Stimulated activated naive CD8-positive, alpha-beta T cell treated with anti-CD3 and anti-CD28 coated beads, Interleukin-15, Interleukin-2, amounts not matched to agents 100 U/mL and 50 U/mL, for 24 hours (primary cell): ENCODE data around the gene ACAD9.
"Not testable (repeated sequence)": the region's sequence is repeated elsewhere in the genome, so short reads cannot be mapped to it uniquely, and the experiment has no call there.

Experiments used
- ATAC-seq: fragments of 150-1000 bp; cut with Tn5 transposase; one replicate; pipeline ENCODE4 v1.10.0; 2021
- DNase-seq: peaks from one replicate; pipeline ENCODE4 v3.0.0; 2021

Gene ACAD9

DNA sequence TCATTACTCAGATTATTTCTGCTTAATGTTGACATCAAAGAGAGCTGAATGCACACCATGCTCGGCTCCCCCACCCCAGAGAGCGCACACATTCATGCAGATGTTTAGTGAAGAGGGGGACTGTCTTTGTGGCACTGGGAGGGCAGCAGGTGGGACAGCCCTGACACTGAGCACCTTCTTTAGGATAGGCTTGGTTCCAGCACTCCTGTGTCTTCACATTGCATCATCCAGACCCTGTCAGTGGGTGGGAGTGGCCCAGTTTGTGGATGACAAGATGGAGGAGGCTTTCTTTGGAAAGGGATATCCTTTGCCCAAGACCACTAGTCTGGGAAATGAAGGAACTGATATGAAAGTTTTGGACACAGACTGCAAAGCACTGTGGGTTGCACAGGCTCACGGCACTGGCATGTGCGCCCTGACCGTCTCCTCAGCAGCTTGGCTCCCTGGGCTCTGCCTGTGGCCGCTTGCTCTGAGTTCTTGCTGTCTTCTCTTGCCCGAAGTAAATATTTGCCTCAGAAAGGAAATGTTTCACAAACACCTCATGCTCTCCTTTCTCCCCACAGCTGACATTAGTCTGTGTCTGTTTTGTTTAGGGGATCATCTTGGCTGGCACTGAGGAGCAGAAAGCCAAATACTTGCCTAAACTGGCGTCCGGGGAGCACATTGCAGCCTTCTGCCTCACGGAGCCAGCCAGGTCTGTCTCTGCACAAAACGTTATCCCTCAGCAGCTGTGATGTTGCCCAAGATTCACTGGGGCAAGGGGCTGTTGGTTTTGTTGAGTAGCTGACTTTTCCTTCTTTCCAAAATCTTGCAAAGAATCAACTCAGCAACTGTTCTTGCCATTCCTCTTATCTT lies 16.6 kb downstream of the ACAD9 start:
- no peak for ATAC-seq
- no peak for DNase-seq

DNA sequence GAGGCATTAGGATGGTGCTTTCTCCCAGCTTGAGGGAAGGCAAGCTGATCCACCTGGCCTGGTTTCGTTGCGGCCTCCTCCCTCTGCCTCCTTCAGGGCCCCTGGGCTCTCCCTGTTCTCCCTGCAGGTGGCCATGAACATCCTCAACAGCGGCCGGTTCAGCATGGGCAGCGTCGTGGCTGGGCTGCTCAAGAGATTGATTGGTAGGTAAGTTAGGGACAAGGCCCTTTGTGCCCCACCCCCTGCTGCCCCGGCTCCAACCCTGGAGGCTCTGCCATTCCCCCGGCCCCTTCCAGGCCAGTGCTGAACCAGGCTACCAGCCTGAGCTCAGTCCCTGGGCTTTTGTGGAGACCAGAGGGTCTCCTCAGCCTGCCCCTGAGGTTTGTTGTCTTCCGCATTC lies 23.0 kb downstream of the ACAD9 start:
- no peak for DNase-seq
- ATAC-seq: no peak

- no peak for DNase-seq
- ATAC-seq: no peak
These were observed 24.1 kb downstream of the ACAD9 start for GRCh38 chr3:128903501-128903900.

DNA sequence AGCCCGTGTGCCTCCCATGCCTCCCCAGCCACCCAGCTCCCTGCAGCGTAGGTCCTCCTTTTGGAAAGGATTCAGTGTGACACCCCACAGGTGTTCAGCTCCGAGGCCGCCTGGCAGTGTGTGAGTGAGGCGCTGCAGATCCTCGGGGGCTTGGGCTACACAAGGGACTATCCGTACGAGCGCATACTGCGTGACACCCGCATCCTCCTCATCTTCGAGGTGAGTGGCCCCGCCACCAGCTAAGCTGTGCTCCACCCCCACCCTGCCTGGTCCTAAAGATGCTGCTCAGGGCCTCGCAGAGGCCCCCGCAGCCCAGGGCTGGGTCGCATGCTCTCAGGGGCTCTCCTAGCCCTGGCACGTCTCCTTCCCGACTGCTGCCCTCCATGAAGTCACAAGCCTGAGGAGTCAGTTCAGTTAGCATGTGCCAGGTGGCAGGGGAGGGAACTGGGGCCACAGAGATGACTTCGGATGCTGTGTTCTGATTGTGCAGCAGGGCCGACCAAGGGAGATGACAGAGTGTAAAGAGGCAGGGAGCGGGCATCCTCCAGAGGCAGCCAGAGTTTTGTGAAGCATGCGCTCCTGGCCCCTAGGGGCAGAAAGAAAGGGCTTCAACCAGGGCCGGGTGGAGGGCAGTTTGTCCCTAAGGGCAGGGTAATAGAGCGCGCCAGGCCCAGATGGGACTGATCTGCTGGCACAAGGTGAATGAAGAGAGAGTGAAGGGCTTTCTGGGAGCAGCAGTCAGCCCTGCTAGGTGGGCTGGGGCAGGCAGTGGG lies 26.8 kb downstream of the ACAD9 start:
- ATAC-seq: no peak
- no peak for DNase-seq

DNA sequence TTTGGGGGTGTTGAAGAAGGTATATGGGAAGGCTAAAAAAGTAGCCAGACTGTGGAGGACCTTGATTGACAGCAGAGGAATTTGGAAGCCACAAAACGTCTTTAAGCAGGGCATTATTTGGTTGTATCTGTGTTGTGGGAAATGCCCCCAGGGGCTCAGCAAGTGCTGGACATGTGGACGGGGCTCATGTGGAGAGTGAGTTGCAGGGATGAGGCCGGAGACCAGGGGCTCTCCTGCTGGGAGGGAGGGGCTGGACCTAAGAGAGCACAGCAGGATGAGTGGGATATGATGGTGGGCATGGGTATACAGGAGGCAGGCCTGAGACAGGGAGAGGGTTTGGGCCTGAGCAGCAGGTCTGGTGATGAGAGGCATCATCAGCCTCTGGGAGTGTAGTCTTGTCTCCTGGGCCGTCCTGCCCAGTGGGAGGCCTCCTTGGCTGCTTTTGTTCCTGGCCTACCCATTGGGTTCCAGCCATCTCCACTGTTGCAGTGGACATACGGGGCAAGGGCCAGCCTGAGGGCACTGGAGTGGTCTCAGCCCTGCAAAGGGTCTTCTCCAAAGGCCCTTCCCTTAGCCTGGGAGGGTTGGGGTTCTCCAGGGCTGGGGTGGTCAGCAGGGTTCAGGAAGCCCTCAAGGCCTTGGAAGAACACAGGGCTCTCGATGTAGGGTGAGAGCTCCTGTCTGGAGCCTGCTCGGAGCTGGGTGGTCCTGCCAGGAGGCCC lies 27.5 kb downstream of the ACAD9 start:
- no peak for ATAC-seq
- DNase-seq: no peak

DNA sequence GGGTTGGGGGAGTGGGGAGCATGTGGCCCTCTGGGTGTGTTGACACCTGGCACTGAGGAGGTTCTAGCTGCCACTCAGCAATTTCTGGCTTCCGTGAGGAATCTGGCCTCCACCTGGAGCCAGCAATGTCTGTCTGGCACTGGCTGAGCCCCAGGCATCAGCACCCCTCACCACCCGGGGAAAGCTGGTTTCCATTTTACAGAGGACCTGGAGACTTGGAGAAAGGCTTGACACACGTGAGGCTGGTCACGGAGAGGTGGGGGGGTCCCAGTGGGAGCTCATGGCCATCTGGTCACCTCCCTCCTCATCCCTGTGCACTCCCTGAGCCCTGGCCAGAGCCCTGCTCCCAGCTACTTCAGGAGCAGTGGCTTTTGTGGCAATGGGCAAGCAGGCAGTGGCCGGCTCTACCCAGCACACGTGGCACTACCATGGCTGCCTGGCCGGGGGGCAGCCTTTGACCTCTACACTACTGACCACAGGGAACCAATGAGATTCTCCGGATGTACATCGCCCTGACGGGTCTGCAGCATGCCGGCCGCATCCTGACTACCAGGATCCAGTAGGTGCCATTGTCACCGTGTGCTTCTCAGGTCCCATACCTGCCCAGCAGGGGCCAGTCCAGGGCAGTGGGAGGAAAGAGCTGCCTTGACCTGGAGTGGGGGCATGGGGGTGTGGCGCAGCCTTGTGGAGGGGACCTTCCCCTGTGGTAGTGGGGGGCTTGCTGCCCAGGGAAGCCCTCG lies 28.5 kb downstream of the ACAD9 start:
- ATAC-seq (no peak), DNase-seq (no peak)

DNA sequence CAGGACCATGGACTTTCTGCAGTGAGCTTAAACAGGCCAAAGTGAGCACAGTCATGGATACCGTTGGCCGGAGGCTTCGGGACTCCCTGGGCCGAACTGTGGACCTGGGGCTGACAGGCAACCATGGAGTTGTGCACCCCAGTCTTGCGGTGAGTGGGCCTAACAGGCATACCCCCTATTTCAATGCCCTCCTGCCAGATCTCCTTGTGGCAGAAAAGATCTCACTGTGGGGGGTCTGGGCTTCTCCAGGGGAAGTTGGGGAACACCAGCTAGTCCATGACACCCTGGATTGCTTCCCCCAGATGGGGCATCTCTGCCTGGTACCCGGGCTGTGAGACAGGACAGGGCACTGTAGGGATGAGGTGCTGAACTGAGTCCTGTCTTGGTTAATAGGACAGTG lies 29.5 kb downstream of the ACAD9 start:
- no peak for DNase-seq
- no peak for ATAC-seq

GRCh38 chr3:128910006-128910405 lies 30.6 kb downstream of the ACAD9 start:
- no peak for DNase-seq
- no peak for ATAC-seq

DNA sequence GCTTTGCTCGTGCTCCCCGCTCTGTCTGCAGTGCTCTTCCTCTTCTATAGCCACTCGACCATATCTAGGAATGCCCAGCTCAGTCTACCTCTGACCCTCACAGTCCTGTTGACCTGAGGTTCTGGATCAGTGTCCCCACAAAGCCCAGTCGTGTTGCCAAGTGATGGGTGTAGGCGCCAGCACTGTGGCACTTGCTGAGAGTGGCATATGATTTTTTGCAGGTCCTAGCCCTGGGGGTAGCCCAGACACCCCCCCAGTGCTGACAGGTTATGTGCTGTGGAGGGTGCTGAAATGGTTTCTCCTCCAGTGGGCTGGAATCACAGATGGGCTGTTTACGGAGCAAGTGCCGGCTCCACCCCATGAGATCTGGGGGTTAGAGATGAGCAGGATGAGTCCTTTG lies 32.5 kb downstream of the ACAD9 start:
- ATAC-seq (no peak), DNase-seq (no peak)

GRCh38 chr3:128914966-128915645 lies 35.7 kb downstream of the ACAD9 start:
- ATAC-seq: no peak
- no peak for DNase-seq

DNA sequence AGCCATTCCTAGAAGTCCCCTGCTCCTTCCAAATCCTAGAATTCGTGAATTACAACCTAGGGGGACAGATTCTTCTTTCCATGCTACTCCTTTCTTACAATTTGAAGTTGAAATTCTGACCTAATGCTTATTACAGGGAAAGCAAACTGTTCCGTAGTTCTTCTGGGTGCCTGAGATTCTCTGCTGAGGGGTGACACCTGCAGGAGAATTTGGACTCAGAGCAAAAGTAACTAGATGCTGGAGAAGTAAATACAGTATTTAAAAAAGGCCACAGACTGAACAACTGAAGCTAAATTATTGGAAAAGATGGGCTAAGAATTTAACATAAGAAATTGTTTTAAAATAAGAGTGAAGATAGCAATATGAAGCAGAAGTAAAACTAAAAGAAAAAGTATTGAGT lies 37.9 kb downstream of the ACAD9 start:
- DNase-seq (no peak), ATAC-seq (no peak)

GRCh38 chr3:128919988-128920387 lies 40.6 kb downstream of the ACAD9 start:
- ATAC-seq: no peak
- no peak for DNase-seq

- DNase-seq: peak; percentile 68
- ATAC-seq: peak; percentile 97
These were observed 43.5 kb downstream of the ACAD9 start for GRCh38 chr3:128922804-128923459.

DNA sequence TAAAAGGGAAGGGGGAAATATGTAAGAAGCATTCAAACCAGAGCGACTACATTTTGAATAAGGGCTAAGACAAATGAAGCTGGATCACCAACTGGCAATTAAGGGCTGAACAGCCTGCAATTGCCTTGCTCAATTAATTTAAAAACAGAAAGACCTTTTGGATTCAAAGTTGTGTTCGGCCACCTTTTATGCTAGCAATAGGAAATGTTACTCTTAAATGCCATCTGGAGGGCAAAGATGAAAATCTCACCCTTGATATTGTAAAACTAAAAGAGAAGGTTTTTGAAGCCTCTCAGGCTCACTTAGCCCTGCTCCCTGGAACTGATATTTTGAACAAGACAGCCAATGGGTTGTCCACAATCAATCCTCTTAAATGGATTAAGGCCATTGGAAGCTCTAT lies 44.2 kb downstream of the ACAD9 start:
- ATAC-seq (no peak), DNase-seq (no peak)

GRCh38 chr3:128923986-128924385 lies 44.6 kb downstream of the ACAD9 start:
- ATAC-seq, DNase-seq: not testable (repeated sequence)

GRCh38 chr3:128929364-128929763 lies 49.9 kb downstream of the ACAD9 start:
- DNase-seq: no peak
- no peak for ATAC-seq

DNA sequence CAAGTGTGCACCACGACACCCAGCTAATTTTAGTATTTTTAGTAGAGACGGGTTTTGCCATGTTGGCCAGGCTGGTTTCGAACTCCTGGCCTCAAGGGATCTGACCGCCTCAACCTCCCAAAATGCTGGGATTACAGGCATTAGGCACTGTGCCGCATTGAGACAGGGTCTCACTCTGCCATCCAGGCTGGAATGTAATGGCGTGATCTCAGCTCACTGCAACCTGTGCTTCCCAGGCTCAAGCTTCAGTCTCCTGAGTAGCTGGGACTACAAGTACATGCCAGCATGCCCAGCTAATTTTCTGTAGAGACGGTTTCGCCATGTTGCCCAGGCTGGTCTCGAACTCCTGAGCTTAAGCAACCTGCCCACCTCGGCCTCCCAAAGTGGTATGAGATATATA lies 51.6 kb downstream of the ACAD9 start:
- DNase-seq (no peak), ATAC-seq (no peak)

- DNase-seq: no peak
- ATAC-seq: no peak
These were observed 53.2 kb downstream of the ACAD9 start for GRCh38 chr3:128932516-128933212.

DNA sequence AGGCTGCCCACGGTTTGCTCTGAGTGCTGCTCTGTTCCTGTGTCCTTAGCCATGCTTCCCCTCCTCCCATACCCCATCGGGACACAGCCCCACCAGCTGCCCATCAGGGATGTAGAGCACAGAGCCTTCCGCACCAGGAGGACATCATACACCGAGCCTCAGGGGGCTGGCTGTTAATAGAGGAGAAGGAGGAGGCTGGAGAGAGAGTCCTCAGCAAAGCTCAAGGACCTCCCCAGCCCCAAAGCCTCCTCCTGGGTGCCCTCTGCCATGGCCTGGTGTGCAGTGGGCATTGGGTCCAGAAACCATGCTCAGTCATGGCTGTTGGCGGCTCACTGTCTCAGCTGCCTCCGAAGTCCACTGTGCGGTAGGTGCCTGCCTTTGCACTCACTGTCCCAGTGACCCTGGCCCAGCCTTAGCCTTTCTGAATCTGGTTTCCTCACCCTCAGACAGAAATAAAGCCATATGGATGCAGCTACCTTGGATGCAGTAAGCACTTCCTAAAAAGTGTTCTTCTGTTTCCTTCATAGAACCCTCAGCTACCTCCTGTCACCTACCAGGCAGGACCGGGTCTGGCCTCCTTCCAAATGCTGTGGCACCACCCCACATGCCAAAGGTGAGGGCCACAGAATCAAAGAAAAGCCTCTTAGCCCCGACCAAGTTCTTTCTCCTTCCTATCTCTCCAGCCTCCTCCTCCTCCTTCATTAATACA lies 53.9 kb downstream of the ACAD9 start:
- ATAC-seq: no peak
- no peak for DNase-seq

- no peak for DNase-seq
- ATAC-seq: no peak
These were observed 54.5 kb downstream of the ACAD9 start for GRCh38 chr3:128933922-128934253.
